GM18502 (cell line): ENCODE results near the gene UBAC2.

Source experiments
- ATAC-seq: cut with Tn5 transposase; IDR thresholded peaks from one replicate; pipeline ENCODE4 v1.9.1; 2021; ENCODE audit warnings: mild to moderate bottlenecking; ENCODE audit not compliant: unreplicated experiment, poor library complexity

The UBAC2 gene

DNA sequence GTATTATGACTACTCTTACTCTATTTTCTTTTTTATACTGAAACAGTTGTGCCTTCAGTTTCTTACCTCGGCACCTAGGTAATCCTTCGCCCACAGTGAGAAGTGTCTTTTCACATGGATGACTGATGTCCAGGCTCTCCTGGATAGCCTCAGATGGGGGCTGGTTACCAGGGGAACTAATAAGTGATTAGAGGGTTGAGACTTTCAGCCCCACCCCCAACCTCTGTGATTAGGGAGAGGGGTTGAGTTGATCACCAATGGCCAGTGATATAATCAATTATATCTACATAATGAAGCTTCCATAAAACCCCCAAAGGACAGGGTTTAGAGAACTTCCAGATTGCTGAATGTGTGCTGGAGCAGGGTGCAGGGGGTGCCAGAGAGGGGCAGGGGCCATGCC lies 149.5 kb downstream of the UBAC2 start:
- no peak for ATAC-seq

DNA sequence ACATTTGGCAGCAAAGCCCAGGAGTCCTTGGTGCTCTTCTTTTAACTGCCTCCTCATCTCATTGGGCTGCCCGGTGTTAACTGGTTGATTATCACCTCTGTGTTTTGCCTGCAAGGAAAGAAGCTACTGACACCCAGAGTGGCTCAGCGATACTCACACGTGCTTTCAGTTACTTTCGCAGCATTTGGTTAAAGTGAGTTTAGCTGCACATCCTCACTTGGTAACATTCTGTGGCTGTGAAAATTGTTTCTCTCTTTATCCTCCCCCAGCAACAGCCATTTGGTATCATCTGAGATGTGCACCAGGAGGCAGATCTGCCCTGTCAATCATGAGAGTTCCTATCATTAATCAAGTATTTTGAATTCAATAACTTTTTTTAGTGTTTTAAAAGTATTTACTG lies 151.1 kb downstream of the UBAC2 start:
- ATAC-seq: no peak

DNA sequence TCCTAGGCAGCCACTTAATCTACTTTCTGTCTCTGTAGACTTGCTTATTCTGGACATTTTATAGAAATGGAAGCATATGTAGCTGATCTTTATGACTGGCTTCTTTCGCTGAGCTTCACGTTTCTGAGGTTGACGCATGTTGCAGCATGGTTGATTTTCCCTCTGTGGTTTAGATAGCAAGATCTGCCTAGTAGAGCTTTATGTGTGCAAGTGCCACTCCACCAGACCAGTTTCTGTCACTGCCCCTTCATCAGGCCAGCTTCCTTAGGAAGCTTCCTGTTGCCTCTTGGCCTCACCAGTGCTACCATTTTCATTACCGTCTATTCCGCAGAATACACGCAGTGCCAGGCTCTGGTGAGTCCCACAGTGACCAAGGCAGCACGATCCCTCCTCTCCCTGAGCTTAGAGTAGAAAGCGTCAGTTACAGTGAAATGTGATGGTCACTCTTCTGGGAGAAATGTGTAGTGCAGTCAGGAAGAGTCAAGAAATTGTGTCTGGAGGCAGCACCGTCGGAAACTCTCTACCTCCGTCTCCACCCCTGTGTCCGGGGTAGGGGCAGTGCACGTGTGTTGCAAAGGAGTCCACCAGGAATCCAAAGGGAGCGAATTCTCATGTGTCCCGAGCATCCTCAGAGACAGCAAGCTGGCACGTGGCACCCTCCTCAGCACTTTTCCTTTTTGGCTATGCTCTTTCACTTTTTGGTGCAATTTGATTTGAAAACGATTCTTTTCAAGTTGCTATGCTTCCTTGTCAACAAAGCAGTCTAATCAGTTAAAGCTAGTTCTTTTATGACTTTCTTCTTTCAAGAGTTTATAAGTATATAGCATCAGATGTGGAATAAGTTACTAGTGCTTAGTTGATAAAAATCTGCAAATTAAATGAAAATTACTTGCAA lies 151.9 kb downstream of the UBAC2 start:
- ATAC-seq: no peak

DNA sequence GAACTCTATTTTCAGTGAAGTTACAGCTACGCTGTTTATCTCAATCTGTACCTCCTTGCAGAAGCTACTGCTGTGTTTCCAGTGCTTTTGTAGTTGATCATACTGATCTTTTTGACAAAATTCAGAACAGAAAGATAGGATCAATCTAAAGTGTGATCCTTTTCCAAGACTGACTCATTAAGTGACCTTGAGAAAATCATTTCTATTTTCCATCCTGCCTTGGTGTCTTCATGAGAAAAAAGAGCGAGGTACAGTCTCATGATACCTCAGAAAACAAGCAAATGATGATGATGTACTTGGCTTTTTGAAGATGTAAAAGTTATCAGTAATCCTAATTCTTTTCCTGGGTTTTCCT lies 152.6 kb downstream of the UBAC2 start:
- no peak for ATAC-seq

DNA sequence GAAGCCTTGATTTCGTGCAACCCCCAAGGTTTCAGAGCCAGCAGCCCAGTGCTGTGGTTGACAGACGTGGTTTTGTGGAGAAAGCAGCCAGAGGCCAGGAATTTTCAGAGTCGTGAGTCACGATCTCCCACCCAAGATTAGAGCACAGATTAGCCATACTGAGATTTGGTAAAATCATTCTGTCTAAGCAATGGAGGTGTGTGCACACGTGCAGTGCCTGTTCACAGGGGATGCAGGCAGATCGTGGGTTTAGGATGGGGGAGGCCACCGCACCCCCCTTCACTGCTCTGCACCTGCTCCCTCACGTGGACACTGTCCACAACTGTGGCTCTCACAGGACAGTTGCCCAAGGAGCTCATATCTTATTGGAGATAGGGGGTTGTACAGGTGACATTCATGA lies 153.2 kb downstream of the UBAC2 start:
- ATAC-seq: peak; percentile 4

DNA sequence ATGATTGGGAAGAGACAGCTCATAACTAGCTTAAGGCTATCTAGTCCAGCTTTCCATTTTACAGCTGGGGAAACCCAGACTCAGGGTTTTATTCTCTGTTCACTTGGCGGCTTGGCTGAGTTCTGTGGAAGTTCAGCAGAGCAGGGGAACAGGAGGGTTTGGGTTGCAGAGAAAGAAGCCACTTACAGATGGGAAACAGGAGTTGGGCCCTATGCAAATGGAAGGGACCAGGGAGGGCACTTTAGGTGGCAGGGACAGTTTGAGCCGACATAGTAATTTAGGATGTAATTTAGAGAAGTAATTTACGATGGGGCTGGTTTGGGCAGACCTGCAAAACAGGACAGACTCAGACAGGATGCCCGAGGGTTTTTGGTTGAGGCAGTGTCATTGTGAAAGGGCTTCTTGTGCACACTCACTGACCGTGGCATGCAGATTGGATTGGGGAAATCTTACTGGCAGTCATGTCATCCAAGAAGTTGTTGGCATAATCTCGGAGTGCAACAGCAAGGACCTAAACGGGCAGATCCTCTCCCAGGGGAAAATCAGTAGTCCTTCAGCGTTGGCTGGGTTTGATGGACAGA lies 153.8 kb downstream of the UBAC2 start:
- ATAC-seq: peak; percentile 29

DNA sequence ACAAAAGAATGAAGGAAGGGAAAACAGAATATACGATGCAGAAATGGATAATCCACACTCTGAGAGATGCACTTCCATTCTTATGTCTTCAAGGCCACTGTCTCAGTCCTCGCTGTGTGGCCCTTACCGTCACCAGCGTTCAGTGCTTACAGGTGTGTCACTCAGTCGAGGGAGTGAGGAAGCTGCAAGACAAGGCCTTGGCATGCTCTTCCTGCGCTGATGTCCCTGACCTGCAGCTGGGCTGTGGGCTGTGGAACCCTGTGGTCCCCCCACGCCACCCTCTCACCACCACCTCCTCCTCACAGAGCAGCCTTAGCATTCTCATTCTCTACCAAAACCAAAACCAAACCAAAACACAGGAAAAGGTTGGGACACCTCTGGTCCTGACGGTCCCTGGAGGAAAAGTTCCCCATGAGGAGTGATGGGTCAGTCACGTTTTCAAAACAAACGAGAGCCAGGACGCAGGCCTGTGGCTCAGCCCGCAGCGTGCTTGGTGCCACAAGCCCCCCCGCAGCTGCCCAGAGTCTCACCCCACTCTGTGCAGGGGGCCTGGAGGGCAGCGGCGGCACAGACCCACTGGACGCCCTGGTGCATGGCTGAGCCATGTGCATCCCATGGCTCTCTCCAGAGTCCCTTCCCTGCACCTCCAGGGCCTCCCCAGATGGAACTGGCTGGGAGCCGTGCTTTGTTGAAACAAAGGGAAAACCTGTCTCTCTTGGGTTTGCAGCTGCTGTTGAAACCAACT lies 154.8 kb downstream of the UBAC2 start:
- ATAC-seq: no peak

DNA sequence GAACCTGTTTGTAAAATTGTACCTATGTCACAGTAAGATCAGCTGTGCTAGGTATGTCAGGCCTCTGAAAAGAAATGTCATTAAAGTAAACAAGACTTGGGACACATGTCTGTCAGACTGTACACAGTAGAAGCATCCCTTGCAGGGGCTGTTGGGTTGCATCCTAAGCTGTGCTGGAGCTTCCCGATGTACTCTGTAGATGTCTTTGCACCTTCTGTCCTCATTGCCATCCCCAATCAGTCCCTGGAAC lies 155.3 kb downstream of the UBAC2 start:
- ATAC-seq: no peak

DNA sequence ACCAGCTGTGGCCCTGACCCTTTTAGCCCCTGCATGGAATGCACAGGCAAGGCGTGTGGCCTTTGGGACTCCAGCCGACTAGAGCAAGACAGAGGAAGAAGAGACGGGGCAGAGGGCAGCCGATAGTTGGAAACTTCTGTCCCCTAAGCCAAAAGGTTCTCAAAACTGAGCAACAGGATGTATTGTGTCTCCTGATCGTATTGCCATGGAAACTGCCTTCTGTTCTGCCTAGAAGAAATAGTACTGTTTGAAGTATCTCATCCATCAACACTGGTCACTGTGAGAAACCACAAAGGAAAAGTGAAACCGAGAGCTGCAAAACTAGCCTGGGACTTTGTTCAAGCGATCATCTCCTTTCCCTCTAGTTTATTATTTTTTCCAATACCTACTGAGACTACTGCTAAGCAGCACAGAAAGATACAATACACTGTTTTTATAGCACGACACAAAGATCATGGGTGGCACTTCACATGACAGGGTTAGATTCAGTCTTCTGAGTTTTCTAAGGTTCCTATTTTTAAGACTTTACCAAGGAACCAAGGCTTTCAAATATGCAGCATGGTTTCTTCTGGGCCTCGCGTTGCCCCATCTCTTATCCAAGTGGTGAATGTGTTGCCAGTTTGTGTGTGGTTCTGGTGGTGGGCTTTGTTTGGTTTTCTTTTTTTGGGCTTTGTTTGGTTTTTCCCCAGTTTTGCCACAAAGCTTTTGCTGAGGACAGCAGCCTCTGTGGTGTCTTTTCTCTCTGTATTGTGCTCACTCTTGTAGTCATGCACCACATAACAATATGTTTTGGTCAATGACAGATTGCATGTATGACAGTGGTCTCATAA lies 155.8 kb downstream of the UBAC2 start:
- peak; percentile 51 for ATAC-seq

DNA sequence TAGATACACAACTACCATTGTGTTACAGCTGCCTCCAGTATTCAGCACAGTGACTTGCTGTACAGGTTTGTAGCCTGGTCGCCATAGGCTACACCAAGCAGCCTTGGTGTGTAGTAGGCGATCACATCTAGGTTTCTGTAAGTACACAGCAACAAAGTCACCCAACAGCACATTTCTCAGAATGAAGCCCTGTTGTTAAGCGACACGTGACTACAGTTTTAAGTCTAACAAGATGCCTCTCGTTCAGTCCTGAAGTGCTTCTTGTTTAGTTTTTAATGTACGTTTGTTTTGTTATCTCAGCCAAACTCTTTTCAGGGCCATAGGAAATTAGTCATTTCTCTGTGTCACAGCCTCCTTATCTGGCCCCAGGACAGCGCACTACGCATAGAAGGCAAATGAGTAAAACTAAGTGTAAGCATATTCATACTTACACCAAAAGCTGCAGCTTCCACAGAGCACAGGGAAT lies 156.5 kb downstream of the UBAC2 start:
- peak; percentile 46 for ATAC-seq

DNA sequence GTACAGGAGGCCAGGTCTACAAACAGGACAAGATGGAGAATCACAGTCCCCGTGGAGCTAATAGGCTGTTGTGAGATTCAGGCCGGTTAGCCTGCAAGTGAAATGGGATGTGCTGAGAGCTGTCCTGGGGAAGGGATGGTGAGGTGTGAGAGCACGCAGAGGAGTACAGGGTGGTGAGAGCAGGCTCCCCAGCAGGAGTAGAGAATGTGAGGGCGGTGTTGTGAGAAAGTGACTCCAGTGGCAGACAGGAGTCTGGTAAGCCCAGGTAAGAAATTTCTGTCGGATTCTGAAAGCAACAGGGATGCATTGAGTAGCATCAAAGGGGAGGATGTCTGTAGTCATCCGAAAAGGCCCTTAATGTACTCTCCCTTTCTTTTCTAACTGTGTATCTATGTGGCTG lies 157.3 kb downstream of the UBAC2 start:
- no peak for ATAC-seq

DNA sequence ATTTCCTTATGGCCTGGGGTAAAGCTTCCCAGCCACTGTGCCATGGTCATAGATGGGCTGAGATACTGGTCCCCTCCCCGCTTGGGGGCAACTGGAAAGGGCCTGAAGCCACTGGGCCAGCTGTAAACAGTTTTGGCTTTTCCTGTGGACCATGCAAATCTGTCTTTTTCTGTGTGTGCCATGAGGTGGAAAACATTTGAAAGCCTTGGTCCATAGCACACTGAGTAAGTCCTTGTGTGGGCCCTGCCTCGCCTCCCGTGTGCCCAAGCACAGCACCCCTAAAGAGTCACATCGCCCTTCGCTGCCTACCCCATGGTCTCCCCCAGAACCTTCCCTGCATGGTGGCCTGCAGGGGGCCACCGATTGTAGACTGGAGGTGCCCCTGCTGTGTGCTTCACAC lies 158.9 kb downstream of the UBAC2 start:
- ATAC-seq: no peak

DNA sequence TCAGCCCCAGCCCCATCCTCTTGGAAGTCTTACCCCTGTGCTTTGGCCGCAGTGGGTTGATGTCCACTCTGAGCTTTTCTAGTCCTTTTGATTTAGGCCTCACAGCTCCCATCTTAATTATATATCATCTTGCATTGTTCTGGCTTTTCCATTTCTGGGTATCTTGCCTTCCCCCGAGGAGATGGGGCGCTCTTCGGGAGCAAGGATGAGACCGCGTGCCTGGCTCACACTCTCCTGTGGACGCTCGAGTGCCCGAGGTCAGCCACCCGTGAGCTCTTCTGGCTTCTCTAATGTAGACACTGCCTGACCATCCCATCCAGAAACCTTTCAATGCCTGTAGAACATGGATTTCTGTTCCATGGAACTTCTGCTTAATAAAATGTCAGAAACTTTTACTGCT lies 160.0 kb downstream of the UBAC2 start:
- no peak for ATAC-seq

DNA sequence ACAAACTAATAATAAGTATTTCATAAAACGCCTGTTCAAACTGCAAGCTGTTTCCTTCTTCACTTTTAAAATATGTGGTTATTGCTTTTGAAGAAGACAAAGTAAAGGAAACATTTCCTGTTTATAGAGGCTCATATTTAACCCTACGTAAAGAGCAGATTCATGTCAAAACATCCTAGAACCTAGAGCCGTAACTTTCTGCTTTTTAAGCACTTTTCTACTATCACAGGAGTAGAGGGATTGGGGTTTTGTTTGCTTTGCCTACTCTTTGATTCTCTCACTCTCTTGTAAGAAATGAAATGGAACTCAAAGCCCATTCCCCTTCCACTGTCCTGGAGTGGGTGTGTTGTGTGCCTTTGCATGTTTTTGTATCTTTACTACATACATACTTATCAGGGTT lies 160.5 kb downstream of the UBAC2 start:
- no peak for ATAC-seq

DNA sequence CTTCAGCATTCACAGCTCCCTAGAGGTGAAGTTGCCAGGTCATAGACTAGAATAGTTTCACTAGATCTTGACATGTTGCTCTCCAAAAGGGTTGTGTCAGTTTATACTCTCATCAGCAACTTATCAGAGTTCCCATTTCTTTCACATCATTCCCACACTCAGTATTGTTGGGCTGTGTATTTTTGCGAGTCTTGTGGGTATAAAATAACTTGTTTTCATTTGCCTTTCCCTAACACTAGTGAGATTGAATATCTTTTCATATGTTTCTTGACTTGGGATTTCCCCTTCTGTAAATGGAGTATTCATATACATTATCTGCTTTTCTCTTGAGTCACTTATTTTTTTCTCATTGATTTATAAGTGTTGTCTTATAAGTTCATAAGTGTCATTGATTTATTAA lies 161.7 kb downstream of the UBAC2 start:
- no peak for ATAC-seq

DNA sequence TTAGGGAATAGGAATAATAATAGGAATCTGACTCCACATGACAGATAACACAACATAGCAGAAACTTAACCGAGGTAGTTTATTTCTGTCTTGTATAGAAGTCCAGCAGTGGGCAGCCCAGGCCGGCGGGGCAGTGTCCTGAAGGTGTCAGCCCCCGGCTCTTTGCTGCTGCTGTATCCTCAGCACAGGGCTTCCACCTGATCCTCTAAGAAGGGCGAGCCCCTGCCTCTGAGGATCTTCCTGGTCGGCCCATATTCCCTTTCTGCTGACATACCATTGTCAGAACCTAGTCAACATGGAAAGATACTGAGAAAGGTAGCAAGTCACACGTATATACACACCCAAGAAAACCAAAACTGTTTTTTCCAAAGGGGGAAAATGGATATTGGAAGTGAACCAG lies 162.7 kb downstream of the UBAC2 start:
- no peak for ATAC-seq

DNA sequence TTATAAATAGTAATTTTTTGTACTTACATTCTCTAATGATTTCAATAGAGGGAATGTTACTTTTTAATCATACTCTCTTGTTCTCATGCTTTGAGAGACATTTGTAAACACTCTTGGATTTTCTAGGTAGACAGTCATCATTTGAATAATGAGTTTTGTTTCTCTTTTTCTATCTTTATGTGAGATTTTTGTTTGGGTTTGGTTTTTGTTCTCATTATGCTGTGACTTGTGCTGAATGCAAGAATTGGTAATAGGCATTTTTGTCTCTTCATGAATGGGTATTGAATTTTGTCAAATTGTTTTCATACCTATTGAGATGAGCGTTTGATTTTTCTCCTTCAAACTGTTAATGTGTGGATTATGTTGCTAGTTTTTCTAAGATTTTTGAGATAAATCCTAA lies 163.3 kb downstream of the UBAC2 start:
- peak; percentile 42 for ATAC-seq

DNA sequence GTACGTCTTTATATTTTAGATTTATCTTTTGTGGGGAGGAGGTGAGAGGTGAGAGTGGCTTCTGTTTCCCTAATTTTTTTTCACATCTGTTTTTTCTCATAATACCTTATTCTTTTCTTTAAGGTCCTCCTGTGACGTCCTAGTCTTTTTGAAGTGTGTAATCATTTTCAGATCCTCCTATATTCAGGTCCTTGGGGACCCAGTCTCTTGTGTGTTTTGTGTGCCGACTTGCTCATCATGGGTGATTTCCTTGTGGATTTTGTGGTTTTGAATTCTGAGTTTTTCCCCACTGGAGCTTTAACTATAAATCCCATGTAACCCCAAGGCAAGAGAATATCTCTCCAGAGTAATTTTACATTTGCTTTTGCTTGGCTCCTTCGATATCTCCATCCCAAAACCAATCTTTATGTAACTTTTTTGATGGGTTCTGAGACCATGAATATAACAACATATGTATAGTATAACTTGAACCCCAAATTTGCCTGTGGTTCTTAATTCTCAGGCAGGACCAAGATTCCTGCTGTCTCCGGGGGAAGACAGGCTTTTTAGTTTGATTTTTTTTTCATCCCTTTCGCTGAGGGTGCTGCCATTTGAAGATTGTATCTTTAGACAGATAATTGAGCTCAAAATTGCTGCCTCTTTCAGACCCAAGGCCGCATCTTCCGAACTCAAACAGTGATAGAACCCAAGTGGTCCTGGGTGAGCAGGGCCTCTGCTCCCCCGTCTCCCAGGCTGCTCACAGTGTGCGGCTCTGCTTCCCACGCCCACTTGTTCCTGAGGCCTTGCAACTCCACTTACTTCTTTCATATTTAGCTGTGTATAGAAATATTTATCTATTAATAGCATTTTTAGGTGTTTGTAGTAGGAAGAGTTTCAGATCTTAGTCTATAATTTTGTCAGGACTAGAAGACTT lies 165.7 kb downstream of the UBAC2 start:
- ATAC-seq: peak; percentile 55

DNA sequence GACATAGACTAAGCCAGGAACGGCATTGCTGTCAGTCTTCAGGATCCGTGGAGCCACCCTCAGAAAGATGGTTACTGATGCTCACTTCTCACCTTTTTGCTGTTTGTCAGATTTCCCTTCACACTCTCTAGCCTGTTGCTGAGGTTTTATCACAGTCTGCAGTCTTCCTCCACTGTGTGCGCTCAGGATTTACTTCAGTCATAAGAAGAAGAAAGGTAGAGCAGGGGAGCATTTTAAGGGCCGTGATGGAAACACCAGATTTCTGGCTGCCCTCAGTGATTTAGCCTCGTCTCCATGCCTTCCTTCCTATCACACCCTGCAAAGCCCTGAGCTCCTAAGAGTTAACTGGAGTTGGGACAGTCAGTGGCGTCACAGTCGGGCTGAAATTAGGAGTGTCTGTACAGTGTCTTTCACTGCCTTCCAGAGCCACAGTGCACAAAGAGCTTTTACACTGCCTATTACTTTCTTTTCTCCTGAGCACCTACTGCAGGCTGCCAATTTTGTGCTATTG lies 166.5 kb downstream of the UBAC2 start:
- no peak for ATAC-seq
